HCT116 (cell line): ENCODE data around the gene CAPG. TPM values are rescaled to one million over a fixed set of nuclear protein-coding genes. Genes with fewer than 3 reads are reported as not detected.

ENCODE experiments used
- ATAC-seq: fragments of 200-7000 bp; cut with Tn5 transposase; 2 replicates; pipeline ENCODE4 v1.9.1; 2020; ENCODE audit warnings: mild to moderate bottlenecking, moderate library complexity
- BruUV-seq: library from RNA; stranded (reverse); fragments of 400-500 nt; replicated peaks from 2 replicates; lab custom pipeline; 2021; lab: Mats Ljungman, UMichigan
- CTCF ChIA-PET: fragments of 300-600 bp; sonication (Branson Sonifier 250); formaldehyde crosslinking; loops from one replicate; lab custom pipeline; 2021; ENCODE audit warnings: antibody characterized with exemption; lab: Charles Lee
- POLR2A ChIA-PET: fragments of 300-600, 350-600 bp; sonication (Branson Sonifier 250); formaldehyde crosslinking; loops from one replicate; lab custom pipeline; 2021; ENCODE audit warnings: antibody characterized with exemption; lab: Charles Lee
- RAD21 ChIA-PET, 2 experiments: fragments of 300-600 bp; sonication (Branson Sonifier 250); formaldehyde crosslinking; loops; one replicate each; lab custom pipeline; 2023; ENCODE audit warnings: low total read pairs in 2 of 2; ENCODE audit not compliant: uncharacterized antibody in 2 of 2, unreplicated experiment in 2 of 2, low non-redundant PET in 1 of 2; lab: Charles Lee
- DNase-seq: peaks from one replicate; pipeline ENCODE4 v3.0.0-alpha.2; 2010; ENCODE audit warnings: low read depth, low spot score
- H2AFZ ChIP-seq: fragments of 200-600 bp; shearing (Covaris generic), sonication (generic); 2 replicates; pipeline ENCODE4 v1.6.1; 2017; ENCODE audit warnings: low read depth, mixed run types, mixed read lengths, antibody characterized with exemption, low read length; ENCODE audit not compliant: poor library complexity, severe bottlenecking
- H3K27ac ChIP-seq: 2 replicates; pipeline ENCODE4 v1.5.1; 2012; ENCODE audit warnings: low read depth, low read length
- H3K27me3 ChIP-seq: fragments of 200-600 bp; sonication (generic); 2 replicates; pipeline ENCODE4 v1.6.1; 2016; ENCODE audit warnings: mixed run types, low read length, mixed read lengths; ENCODE audit not compliant: insufficient read depth
- H3K36me3 ChIP-seq, 2 experiments: fragments of 200-500 bp in 1 of 2; fragments of 200-600 bp in 1 of 2; sonication (Bioruptor generic) in 1 of 2; sonication (generic) in 1 of 2; 2 replicates each; pipeline versions ENCODE4 v1.5.1 to v1.6.1; 2014 to 2016; ENCODE audit warnings: low read length in 2 of 2, inconsistent platforms in 1 of 2, mixed read lengths in 1 of 2, mixed run types in 1 of 2; ENCODE audit not compliant: insufficient read depth in 2 of 2, control insufficient read depth in 1 of 2
- H3K4me1 ChIP-seq, 2 experiments: fragments of 200-600 bp in 1 of 2; sonication (generic) in 1 of 2; 2 replicates each; pipeline versions ENCODE4 v1.5.1 to v1.6.1; 2012 to 2017; ENCODE audit warnings: low read length in 2 of 2, inconsistent platforms in 1 of 2, mild to moderate bottlenecking in 1 of 2, mixed read lengths in 1 of 2, mixed run types in 1 of 2, moderate library complexity in 1 of 2; ENCODE audit not compliant: insufficient read depth in 2 of 2, control insufficient read depth in 1 of 2
- H3K4me2 ChIP-seq: fragments of 200-600 bp; sonication (generic); 2 replicates; pipeline ENCODE4 v1.6.1; 2017; ENCODE audit warnings: mixed run types, low read length, mixed read lengths
- H3K4me3 ChIP-seq, 2 experiments: fragments of 200-600 bp in 1 of 2; sonication (generic) in 1 of 2; replicated peaks in 1 of 2; 2 replicates each; pipeline ENCODE4 v1.5.1; 2011 to 2016; ENCODE audit warnings: low read length in 2 of 2, control low read depth in 1 of 2, low read depth in 1 of 2, mild to moderate bottlenecking in 1 of 2, mixed read lengths in 1 of 2, mixed run types in 1 of 2
- H3K79me2 ChIP-seq: fragments of 200-600 bp; sonication (generic); 2 replicates; pipeline ENCODE4 v1.6.1; 2017; ENCODE audit warnings: mild to moderate bottlenecking, mixed run types, low read length, moderate library complexity, mixed read lengths; ENCODE audit not compliant: insufficient read depth
- H3K9ac ChIP-seq: fragments of 200-600 bp; sonication (generic); 2 replicates; pipeline ENCODE4 v1.6.1; 2016; ENCODE audit warnings: low read length, mixed read lengths
- H3K9me2 ChIP-seq: fragments of 200-600 bp; sonication (generic), shearing (Covaris generic); 2 replicates; pipeline ENCODE4 v1.6.1; 2017; ENCODE audit warnings: mixed run types, mild to moderate bottlenecking, moderate library complexity; ENCODE audit not compliant: insufficient read depth
- H3K9me3 ChIP-seq, 2 experiments: fragments of 200-500 bp in 1 of 2; fragments of 200-600 bp in 1 of 2; sonication (Bioruptor generic) in 1 of 2; sonication (generic) in 1 of 2; 2 replicates each; pipeline ENCODE4 v1.6.1; 2014 to 2017; ENCODE audit warnings: low read length in 2 of 2, mixed read lengths in 2 of 2, inconsistent platforms in 1 of 2, low read depth in 1 of 2, mild to moderate bottlenecking in 1 of 2, mixed run types in 1 of 2, moderate library complexity in 1 of 2; ENCODE audit not compliant: control insufficient read depth in 1 of 2, insufficient read depth in 1 of 2
- H4K20me1 ChIP-seq: fragments of 200-600 bp; sonication (generic), shearing (Covaris generic); 2 replicates; pipeline ENCODE4 v1.6.1; 2017; ENCODE audit warnings: mixed run types, mild to moderate bottlenecking, moderate library complexity; ENCODE audit not compliant: insufficient read depth
- ATF3 ChIP-seq: IDR thresholded peaks from 2 replicates; pipeline ENCODE4 v1.6.1; 2012
- EGR1 ChIP-seq: IDR thresholded peaks from 2 replicates; pipeline ENCODE4 v1.6.1; 2012; ENCODE audit warnings: low read depth
- EZH2phosphoT487 ChIP-seq: fragments of 200-600 bp; IDR thresholded peaks from 2 replicates; pipeline ENCODE4 v1.6.1; 2018; ENCODE audit warnings: antibody characterized with exemption, borderline replicate concordance
- POLR2AphosphoS5 ChIP-seq: IDR thresholded peaks from 2 replicates; pipeline ENCODE4 v1.6.1; 2011; ENCODE audit warnings: mild to moderate bottlenecking, low read depth, low read length, moderate library complexity
- RAD21 ChIP-seq: IDR thresholded peaks from 2 replicates; pipeline ENCODE4 v1.6.1; 2012; ENCODE audit warnings: low read depth, mild to moderate bottlenecking
- REST ChIP-seq: IDR thresholded peaks from 2 replicates; pipeline ENCODE4 v1.6.1; 2012; ENCODE audit warnings: low read depth
- SIN3A ChIP-seq: IDR thresholded peaks from 2 replicates; pipeline ENCODE4 v1.6.1; 2012; ENCODE audit warnings: low read depth
- SP1 ChIP-seq: IDR thresholded peaks from 2 replicates; pipeline ENCODE4 v1.6.1; 2012; ENCODE audit warnings: low read depth
- SRF ChIP-seq: IDR thresholded peaks from 2 replicates; pipeline ENCODE4 v1.6.1; 2012; ENCODE audit warnings: low read depth
- TCF7L2 ChIP-seq: IDR thresholded peaks from 2 replicates; pipeline ENCODE4 v1.7.0; 2011; ENCODE audit warnings: borderline replicate concordance, inconsistent platforms; ENCODE audit not compliant: insufficient read depth, insufficient read length; ENCODE audit errors: extremely low read depth
- YY1 ChIP-seq: IDR thresholded peaks from 2 replicates; pipeline ENCODE4 v1.6.1; 2011; ENCODE audit warnings: low read length, low read depth, moderate library complexity, mild to moderate bottlenecking; ENCODE audit not compliant: insufficient replicate concordance; ENCODE audit errors: extremely low read depth
- ZFX ChIP-seq: fragments of 450-650 bp; IDR thresholded peaks from 2 replicates; pipeline ENCODE4 v1.6.1; 2017
- ZNF274 ChIP-seq: fragments of 200-500 bp; sonication (Bioruptor generic); IDR thresholded peaks from 2 replicates; pipeline ENCODE4 v1.6.1; 2014; ENCODE audit warnings: mild to moderate bottlenecking, low read depth, low read length, inconsistent platforms
- intact Hi-C: fragments of 100-400 bp; cut with micrococcal nuclease; formaldehyde crosslinking; loops from 2 replicates; pipeline ENCODE4 v1.10.0; 2022
- total RNA-seq: library from RNA; stranded (reverse); gene quantifications from one replicate; pipeline ENCODE4 v1.2.1, GENCODE V29; 2021; ENCODE audit not compliant: unreplicated experiment
- TF ChIP-seq, protein P1 (sequence below), 3 experiments: fragments of 200-600 bp in 1 of 3; sonication (generic) in 1 of 3; IDR thresholded peaks in 2 of 3; conservative IDR thresholded peaks in 1 of 3; 2 replicates each; pipeline ENCODE4 v1.5.1; 2012 to 2017; ENCODE audit warnings: low read depth in 2 of 3, low read length in 2 of 3, antibody characterized with exemption in 1 of 3, borderline replicate concordance in 1 of 3, control low read depth in 1 of 3, mild to moderate bottlenecking in 1 of 3, mixed read lengths in 1 of 3, mixed run types in 1 of 3, moderate library complexity in 1 of 3; ENCODE audit not compliant: insufficient read depth in 1 of 3
- TF ChIP-seq, protein P2 (sequence below): IDR thresholded peaks from 2 replicates; pipeline ENCODE4 v1.6.1; 2012

Gene CAPG
- total RNA-seq, 1 experiment from 2014 or later: 223 TPM

GRCh38 chr2:85400023-85400422 is 10.1 kb downstream of the CAPG start:
- ATAC-seq: no peak
- DNase-seq: no peak
- POLR2A ChIA-PET: no interaction called here

DNA sequence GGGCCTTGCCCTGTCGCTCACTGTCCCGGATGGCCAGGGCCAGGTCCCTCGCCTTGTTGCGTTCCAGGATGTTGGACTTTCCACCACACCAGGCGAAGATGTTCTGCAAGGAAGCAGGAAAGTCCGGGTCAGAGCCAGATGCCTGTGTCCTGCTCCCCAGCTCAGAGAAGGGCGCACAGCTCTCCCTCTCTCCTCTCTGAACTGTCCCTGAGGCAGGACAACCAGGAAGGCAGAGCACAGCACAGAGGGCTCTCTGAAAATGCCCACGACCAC is 11.0 kb downstream of the CAPG start:
- H3K9me2 ChIP-seq: no peaks in the 10 kb centered on the region
- no peak for DNase-seq
- BruUV-seq: no TSS peak
- H3K79me2 ChIP-seq: peaks cover 12% of the 10 kb centered on the region; the same call in 1 of the 2 replicates
- ChIA-PET RAD21 (no interaction called here), CTCF (no interaction called here), POLR2A (no interaction called here)
- no peak overlapping the region for H3K9ac ChIP-seq
- no peak overlapping the region for H3K4me2 ChIP-seq
- peaks cover 15 to 35% of the 10 kb centered on the region in 2 experiments; a peak in 3 of 4 replicates for H3K36me3 ChIP-seq
- no peaks in the 10 kb centered on the region for H4K20me1 ChIP-seq
- no peak overlapping the region for H2AFZ ChIP-seq
- H3K27me3 ChIP-seq: no peaks in the 10 kb centered on the region
- peaks cover 0 to 4% of the 10 kb centered on the region in 2 experiments; a peak in 1 of 4 replicates for H3K9me3 ChIP-seq
- no peak overlapping the region for H3K4me3 ChIP-seq
- intact Hi-C loops: no loop called here
- no peak for ATAC-seq
- H3K27ac ChIP-seq: no peak overlapping the region
- peaks cover 0 to 6% of the 10 kb centered on the region in 2 experiments; a peak in 1 of 4 replicates for H3K4me1 ChIP-seq
- TF ChIP-seq, protein P1, sequence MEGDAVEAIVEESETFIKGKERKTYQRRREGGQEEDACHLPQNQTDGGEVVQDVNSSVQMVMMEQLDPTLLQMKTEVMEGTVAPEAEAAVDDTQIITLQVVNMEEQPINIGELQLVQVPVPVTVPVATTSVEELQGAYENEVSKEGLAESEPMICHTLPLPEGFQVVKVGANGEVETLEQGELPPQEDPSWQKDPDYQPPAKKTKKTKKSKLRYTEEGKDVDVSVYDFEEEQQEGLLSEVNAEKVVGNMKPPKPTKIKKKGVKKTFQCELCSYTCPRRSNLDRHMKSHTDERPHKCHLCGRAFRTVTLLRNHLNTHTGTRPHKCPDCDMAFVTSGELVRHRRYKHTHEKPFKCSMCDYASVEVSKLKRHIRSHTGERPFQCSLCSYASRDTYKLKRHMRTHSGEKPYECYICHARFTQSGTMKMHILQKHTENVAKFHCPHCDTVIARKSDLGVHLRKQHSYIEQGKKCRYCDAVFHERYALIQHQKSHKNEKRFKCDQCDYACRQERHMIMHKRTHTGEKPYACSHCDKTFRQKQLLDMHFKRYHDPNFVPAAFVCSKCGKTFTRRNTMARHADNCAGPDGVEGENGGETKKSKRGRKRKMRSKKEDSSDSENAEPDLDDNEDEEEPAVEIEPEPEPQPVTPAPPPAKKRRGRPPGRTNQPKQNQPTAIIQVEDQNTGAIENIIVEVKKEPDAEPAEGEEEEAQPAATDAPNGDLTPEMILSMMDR (IDR thresholded peaks at IDR 0.05 in 2 of 3, conservative IDR thresholded peaks at IDR 0.05 in 1 of 3; ENCODE audit: borderline replicate concordance in 1 of 3, insufficient read depth in 1 of 3, low read depth in 2 of 3, low read length in 2 of 3): no peak
- no peak for TF ChIP-seq REST
- no peak for TF ChIP-seq ATF3
- TF ChIP-seq ZFX: no peak
- TF ChIP-seq SP1: no peak
- no peak for TF ChIP-seq EGR1
- TF ChIP-seq RAD21: no peak
- TF ChIP-seq POLR2AphosphoS5: no peak
- TF ChIP-seq TCF7L2: no peak
- TF ChIP-seq, protein P2, sequence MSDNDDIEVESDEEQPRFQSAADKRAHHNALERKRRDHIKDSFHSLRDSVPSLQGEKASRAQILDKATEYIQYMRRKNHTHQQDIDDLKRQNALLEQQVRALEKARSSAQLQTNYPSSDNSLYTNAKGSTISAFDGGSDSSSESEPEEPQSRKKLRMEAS: no peak
- no peak for TF ChIP-seq EZH2phosphoT487

More at GRCh38 chr2:85400023-85400422, 10.1 kb downstream of the CAPG start:
- RAD21 ChIA-PET: no interaction called here
- no TSS peak for BruUV-seq
- H3K36me3 ChIP-seq: peaks cover 15 to 28% of the 10 kb centered on the region in 2 experiments; a peak in 3 of 4 replicates
- TF ChIP-seq ZNF274: no peak
- TF ChIP-seq ATF3: no peak
- no peak for TF ChIP-seq SIN3A
- no peak for TF ChIP-seq YY1
- no peak for TF ChIP-seq SRF
- no peak for TF ChIP-seq POLR2AphosphoS5
- TF ChIP-seq, all 23 proteins: peak for 0
- Histone ChIP-seq H3K4me3 (no peak overlapping the region), H3K9me3 (peaks cover 0 to 4% of the 10 kb centered on the region in 2 experiments; a peak in 1 of 4 replicates), H3K79me2 (peaks cover 19% of the 10 kb centered on the region; the same call in 1 of the 2 replicates), H3K27ac (no peak overlapping the region), H3K9me2 (no peaks in the 10 kb centered on the region), H4K20me1 (no peaks in the 10 kb centered on the region), H3K4me2 (no peak overlapping the region), H3K27me3 (no peaks in the 10 kb centered on the region), H3K4me1 (peaks cover 0 to 6% of the 10 kb centered on the region in 2 experiments; a peak in 1 of 4 replicates), H2AFZ (no peak overlapping the region), H3K9ac (no peak overlapping the region)
- CTCF ChIA-PET: interaction anchor here (1.1 kb wide), 1 partner anchor 8 kb away, joined by 3 read pairs; no protein-coding TSS in a partner anchor
- intact Hi-C loops: no loop called here
